Measurements from ENCODE around the gene ZNF526. TPM values are rescaled to one million over a fixed set of nuclear protein-coding genes. Genes with fewer than 3 reads are reported as not detected.

The ZNF526 gene
- total RNA-seq, 2 donors from 2014 or later, result 7.9 to 10.3 TPM

DNA sequence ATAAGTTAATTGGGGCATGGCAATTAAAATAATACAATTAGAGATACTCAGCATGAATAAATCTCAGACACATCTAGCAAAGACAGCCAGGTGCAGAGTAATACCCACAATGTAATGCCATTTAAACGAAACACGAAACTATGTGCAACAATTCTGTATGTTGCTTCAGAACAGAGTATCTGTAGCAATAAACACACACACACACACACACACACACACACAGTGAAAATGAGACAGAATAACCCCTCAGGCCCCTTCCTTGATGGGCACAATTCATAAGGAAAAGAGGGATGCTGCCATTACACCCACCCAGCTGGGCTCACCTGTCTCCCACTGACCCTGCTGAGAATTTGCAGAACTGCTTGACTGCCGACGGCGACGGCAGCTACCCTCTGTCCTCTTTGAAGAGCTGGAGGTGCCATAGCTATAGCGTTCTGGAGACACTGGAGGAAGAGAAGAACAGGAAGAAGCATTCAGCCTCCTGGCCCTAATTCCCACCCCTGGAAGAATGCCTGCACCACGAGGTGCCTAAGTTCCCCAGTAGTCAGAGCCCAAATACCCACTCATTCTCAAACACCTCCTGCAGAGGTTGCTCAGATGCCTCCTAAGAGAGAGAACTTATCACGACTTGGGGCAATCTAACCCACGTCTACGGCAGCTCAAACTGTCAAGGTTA lies 5.2 kb upstream of the ZNF526 start:
- TF ChIP-seq CTCF (IDR thresholded peaks at IDR 0.05), result no peak
- Histone ChIP-seq H3K36me3 (peaks cover 10% of the 10 kb centered on the region), H3K27me3 (replicated peaks; ENCODE audit: insufficient read depth) (no peaks in the 10 kb centered on the region), H3K27ac (no peak overlapping the region), H3K4me1 (ENCODE audit: control insufficient read depth in 1 of 2, low read depth in 2 of 2) (peaks cover 17 to 36% of the 10 kb centered on the region in 2 donors), H3K4me3 (no peak overlapping the region), H3K9me3 (no peaks in the 10 kb centered on the region)
- no peak for ATAC-seq (ENCODE audit: insufficient number of reproducible peaks, low FRiP score, low read depth)
- no peak for DNase-seq (ENCODE audit: low spot score)

DNA sequence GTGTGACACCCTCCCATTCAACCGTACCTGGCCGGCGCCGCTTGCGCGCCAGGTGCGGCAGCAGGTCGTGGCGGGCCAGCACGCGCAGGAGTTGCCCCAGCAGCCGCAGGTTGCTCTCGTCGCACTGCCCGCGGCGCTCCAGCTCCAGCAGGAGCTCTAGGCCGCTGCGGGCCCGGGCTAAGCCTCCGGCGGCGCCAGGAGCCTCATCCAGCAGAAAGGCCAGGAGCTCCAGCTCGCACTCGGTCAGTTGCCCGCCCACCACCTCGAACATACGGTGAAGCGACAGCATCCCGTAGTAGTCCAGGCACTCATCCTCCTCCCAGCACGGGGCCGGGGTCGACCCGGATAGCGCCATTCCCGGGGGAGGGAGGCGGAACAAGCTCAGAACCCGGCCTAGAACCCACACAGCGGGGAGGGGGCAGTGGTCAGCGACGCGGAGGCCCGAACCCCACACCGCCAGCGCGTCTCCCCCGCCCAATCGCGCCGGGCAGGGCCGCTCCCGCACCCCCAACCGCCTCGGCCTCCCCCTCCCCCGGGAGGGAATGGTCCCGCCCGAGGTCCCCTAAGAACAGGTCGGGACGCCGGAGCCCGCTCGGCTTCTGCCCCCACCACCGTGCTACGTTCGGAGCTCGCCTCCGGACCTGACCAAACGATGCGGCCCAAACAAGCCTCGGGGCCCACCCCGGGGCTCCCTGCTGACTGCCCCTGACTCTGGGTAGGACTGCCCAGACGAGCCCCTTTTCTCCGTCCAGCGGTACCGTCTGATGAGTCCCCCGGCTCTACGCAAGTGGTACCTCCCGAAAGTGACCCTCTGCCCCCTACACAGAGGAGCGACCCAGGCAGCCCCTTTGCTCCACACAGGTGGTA lies 3.2 kb upstream of the ZNF526 start:
- H3K27me3 ChIP-seq (replicated peaks; ENCODE audit: insufficient read depth), result no peaks in the 10 kb centered on the region
- H3K27ac ChIP-seq, result peak overlapping the region; percentile 56 to 89
- H3K36me3 ChIP-seq, result peaks cover 8% of the 10 kb centered on the region
- H3K9me3 ChIP-seq, result no peaks in the 10 kb centered on the region
- ATAC-seq (ENCODE audit: insufficient number of reproducible peaks, low FRiP score, low read depth) (peak; percentile 23), DNase-seq (ENCODE audit: low spot score) (no peak)
- H3K4me3 ChIP-seq, result peak overlapping the region; percentile 97
- peaks cover 25 to 50% of the 10 kb centered on the region in 2 donors for H3K4me1 ChIP-seq (ENCODE audit: control insufficient read depth in 1 of 2, low read depth in 2 of 2)
- no peak for TF ChIP-seq CTCF (IDR thresholded peaks at IDR 0.05)

GRCh38 chr19:42217520-42218437 lies 2.3 kb upstream of the ZNF526 start, which contains the start of gene DEDD2:
DEDD2 (minus strand) TSS chr19:42217677; CDS start chr19:42217007, 670 bp downstream.
- TF ChIP-seq CTCF (IDR thresholded peaks at IDR 0.05), result no peak
- H3K27ac ChIP-seq, result peak within 1 kb of the TSS; percentile 77 to 89
- H3K9me3 ChIP-seq, result no peaks in the 10 kb centered on the region
- ATAC-seq (ENCODE audit: insufficient number of reproducible peaks, low FRiP score, low read depth) (peak; percentile 81), DNase-seq (ENCODE audit: low spot score) (peak; percentile 95)
- H3K36me3 ChIP-seq, result peaks cover 8% of the 10 kb centered on the region
- peaks cover 25 to 56% of the 10 kb centered on the region in 2 donors for H3K4me1 ChIP-seq (ENCODE audit: control insufficient read depth in 1 of 2, low read depth in 2 of 2)
- H3K4me3 ChIP-seq, result peak within 1 kb of the TSS; percentile 97
- H3K27me3 ChIP-seq (replicated peaks; ENCODE audit: insufficient read depth), result no peaks in the 10 kb centered on the region

GRCh38 chr19:42220751-42221097 lies 612 bp downstream of the ZNF526 start:
- Histone ChIP-seq H3K36me3 (peaks cover 17% of the 10 kb centered on the region), H3K27me3 (replicated peaks; ENCODE audit: insufficient read depth) (no peaks in the 10 kb centered on the region), H3K27ac (peak overlapping the region; percentile 73 to 75), H3K4me1 (ENCODE audit: control insufficient read depth in 1 of 2, low read depth in 2 of 2) (peaks cover 24 to 50% of the 10 kb centered on the region in 2 donors), H3K4me3 (peak overlapping the region; percentile 79), H3K9me3 (no peaks in the 10 kb centered on the region)
- no peak for DNase-seq (ENCODE audit: low spot score)
- no peak for TF ChIP-seq CTCF (IDR thresholded peaks at IDR 0.05)
- ATAC-seq (ENCODE audit: insufficient number of reproducible peaks, low FRiP score, low read depth), result no peak
